Natural killer cell (primary cell): ENCODE results near the gene LMO4. TPM values are rescaled to one million over a fixed set of nuclear protein-coding genes. Genes with fewer than 3 reads are reported as not detected.

ENCODE experiments used
- ATAC-seq, 3 donors: fragments of 150-1000 bp in 2 of 3; fragments of 200-7000 bp in 1 of 3; cut with Tn5 transposase; 1 replicate in 1 of 3; 2 replicates in 2 of 3; pipeline ENCODE4 v1.10.0; 2021; ENCODE audit warnings: mild to moderate bottlenecking in 2 of 3, moderate library complexity in 2 of 3
- DNase-seq, 2 donors: peaks; one replicate each; pipeline versions ENCODE4 v3.0.0 to v3.0.0-alpha.2; 2013 to 2021; ENCODE audit warnings: mixed read lengths in 1 of 2
- H3K27ac ChIP-seq: one replicate; pipeline ENCODE4 v1.5.1; 2013; ENCODE audit warnings: mild to moderate bottlenecking, low read length
- H3K27me3 ChIP-seq: one replicate; pipeline ENCODE4 v1.6.1; 2013; ENCODE audit warnings: low read length; ENCODE audit not compliant: control insufficient read depth, insufficient read depth
- H3K36me3 ChIP-seq: one replicate; pipeline ENCODE4 v1.6.1; 2013; ENCODE audit warnings: low read length; ENCODE audit not compliant: control insufficient read depth, insufficient read depth
- H3K4me1 ChIP-seq: one replicate; pipeline ENCODE4 v1.6.1; 2013; ENCODE audit warnings: low read length; ENCODE audit not compliant: control insufficient read depth, insufficient read depth
- H3K4me3 ChIP-seq: one replicate; pipeline ENCODE4 v1.5.1; 2013; ENCODE audit warnings: low read length
- H3K9me3 ChIP-seq: one replicate; pipeline ENCODE4 v1.6.1; 2013; ENCODE audit warnings: low read length; ENCODE audit not compliant: control insufficient read depth, insufficient read depth
- H3K27ac Mint-ChIP-seq, 2 donors: one replicate each; pipeline ENCODE4 v1.8.0; 2022; ENCODE audit warnings: mild to moderate bottlenecking in 2 of 2, mixed read lengths in 2 of 2, moderate library complexity in 1 of 2
- H3K27me3 Mint-ChIP-seq, 2 donors: one replicate each; pipeline ENCODE4 v1.8.0; 2022; ENCODE audit warnings: low read depth in 2 of 2, mixed read lengths in 2 of 2
- H3K36me3 Mint-ChIP-seq: one replicate; pipeline ENCODE4 v1.8.0; 2022; ENCODE audit warnings: mixed read lengths
- H3K4me1 Mint-ChIP-seq, 2 donors: one replicate each; pipeline ENCODE4 v1.8.0; 2022; ENCODE audit warnings: mixed read lengths in 2 of 2
- H3K4me3 Mint-ChIP-seq: one replicate; pipeline ENCODE4 v1.8.0; 2022; ENCODE audit warnings: mild to moderate bottlenecking, moderate library complexity, mixed read lengths
- H3K9me3 Mint-ChIP-seq, 2 donors: one replicate each; pipeline ENCODE4 v1.8.0; 2022; ENCODE audit warnings: mixed read lengths in 2 of 2
- WGBS: methylation state at CpG from one replicate; pipeline ENCODE4 v1.1.7; 2013; ENCODE audit warnings: missing lambda C conversion rate; ENCODE audit not compliant: insufficient coverage; 5-methylcytosine and 5-hydroxymethylcytosine counted together
- intact Hi-C: fragments of 100-400 bp; cut with micrococcal nuclease; formaldehyde crosslinking; loops from one replicate; pipeline ENCODE4 v1.14.2; 2022
- total RNA-seq, 4 donors: library from RNA; stranded (reverse); fragments of 120-200 nt in 1 of 4; gene quantifications; one replicate each; pipeline versions ENCODE4 v1.2.3 to v1.2.4, GENCODE V29; 2013 to 2022
- TF ChIP-seq, protein P1 (sequence below): fragments of 200-600 bp; IDR thresholded peaks from one replicate; pipeline ENCODE4 v1.8.0; 2022; ENCODE audit warnings: antibody characterized with exemption

Gene LMO4
- total RNA-seq, 3 donors from 2014 or later (not counting 1 experiment from before 2014, with no cell fraction given) = 38.2 to 50.1 (median 50.0) TPM

DNA sequence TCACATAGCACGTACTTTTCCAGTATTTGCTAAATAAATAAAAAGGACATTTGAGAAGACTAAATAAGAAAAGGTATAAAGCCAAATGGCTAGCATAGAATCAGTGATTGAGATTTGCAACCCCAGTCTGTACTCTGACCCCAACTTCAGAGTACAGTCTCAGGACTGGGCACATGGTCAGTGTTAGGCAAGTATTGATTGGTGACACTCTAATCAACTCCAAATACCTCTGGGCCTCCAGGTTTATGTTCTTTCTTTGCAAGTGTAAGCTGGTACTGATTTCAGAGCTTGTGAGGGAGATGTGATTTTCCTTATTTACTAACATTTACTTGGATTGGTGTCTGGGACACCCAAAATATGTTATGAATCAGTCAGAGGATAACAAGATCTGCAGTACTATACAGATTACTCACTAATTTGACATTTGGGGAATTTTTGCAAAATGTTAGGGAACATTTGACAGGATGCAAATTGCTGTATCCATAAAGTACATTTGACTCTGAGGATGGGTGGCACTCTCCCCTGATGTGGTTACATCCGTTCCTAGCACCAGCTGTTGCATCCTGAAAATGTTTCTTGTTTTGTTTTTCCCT is 34.2 kb downstream of the LMO4 start:
- Histone ChIP-seq H3K27ac (no peak overlapping the region), H3K27me3 (no peaks in the 10 kb centered on the region), H3K36me3 (no peaks in the 10 kb centered on the region), H3K4me1 (no peaks in the 10 kb centered on the region), H3K4me3 (no peak overlapping the region), H3K9me3 (no peaks in the 10 kb centered on the region)
- no peak for DNase-seq
- ATAC-seq = no peak
- Mint-ChIP-seq H3K4me1 (peaks cover 10 to 15% of the 10 kb centered on the region in 2 donors), H3K4me3 (no peak overlapping the region), H3K9me3 (no peaks in the 10 kb centered on the region), H3K36me3 (peaks cover 8% of the 10 kb centered on the region), H3K27me3 (no peaks in the 10 kb centered on the region), H3K27ac (no peak overlapping the region)
- TF ChIP-seq, protein P1, sequence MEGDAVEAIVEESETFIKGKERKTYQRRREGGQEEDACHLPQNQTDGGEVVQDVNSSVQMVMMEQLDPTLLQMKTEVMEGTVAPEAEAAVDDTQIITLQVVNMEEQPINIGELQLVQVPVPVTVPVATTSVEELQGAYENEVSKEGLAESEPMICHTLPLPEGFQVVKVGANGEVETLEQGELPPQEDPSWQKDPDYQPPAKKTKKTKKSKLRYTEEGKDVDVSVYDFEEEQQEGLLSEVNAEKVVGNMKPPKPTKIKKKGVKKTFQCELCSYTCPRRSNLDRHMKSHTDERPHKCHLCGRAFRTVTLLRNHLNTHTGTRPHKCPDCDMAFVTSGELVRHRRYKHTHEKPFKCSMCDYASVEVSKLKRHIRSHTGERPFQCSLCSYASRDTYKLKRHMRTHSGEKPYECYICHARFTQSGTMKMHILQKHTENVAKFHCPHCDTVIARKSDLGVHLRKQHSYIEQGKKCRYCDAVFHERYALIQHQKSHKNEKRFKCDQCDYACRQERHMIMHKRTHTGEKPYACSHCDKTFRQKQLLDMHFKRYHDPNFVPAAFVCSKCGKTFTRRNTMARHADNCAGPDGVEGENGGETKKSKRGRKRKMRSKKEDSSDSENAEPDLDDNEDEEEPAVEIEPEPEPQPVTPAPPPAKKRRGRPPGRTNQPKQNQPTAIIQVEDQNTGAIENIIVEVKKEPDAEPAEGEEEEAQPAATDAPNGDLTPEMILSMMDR = no peak
- WGBS = 94% methylated on average over 2 of the region's 2 CpGs
- intact Hi-C loops = no loop called here

DNA sequence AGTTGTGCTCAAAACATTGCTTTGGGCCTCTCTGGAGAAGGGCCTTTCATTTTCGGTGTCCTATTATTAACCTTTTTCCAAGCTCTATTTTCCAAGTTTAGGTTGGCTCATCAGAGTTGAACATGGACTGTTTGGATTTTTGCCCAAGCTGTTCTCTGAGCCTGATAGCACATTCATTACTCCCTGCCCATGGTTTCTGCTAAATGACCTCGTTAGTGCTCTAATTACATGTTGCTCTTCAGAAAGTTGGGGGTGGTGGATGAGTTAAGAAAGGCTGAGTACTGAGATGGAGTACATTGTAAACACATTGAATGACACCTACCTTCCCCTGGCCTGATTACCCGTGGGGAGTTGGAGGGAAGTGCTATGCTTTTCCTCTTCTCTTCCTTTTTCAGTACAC is 38.9 kb downstream of the LMO4 start:
- no peaks in the 10 kb centered on the region for H3K36me3 Mint-ChIP-seq
- H3K4me3 Mint-ChIP-seq = no peak overlapping the region
- Histone ChIP-seq H3K4me3 (no peak overlapping the region), H3K27me3 (no peaks in the 10 kb centered on the region), H3K9me3 (no peaks in the 10 kb centered on the region), H3K4me1 (no peaks in the 10 kb centered on the region), H3K27ac (no peak overlapping the region), H3K36me3 (no peaks in the 10 kb centered on the region)
- DNase-seq (no peak), ATAC-seq (no peak)
- WGBS = 90% methylated on average over 1 of the region's 3 CpGs
- TF ChIP-seq, protein P1 = no peak
- H3K9me3 Mint-ChIP-seq = no peaks in the 10 kb centered on the region
- intact Hi-C loops = no loop called here
- H3K27ac Mint-ChIP-seq = peak overlapping the region; percentile 47 to 67
- no peaks in the 10 kb centered on the region for H3K27me3 Mint-ChIP-seq
- peaks cover 23 to 29% of the 10 kb centered on the region in 2 donors for H3K4me1 Mint-ChIP-seq

DNA sequence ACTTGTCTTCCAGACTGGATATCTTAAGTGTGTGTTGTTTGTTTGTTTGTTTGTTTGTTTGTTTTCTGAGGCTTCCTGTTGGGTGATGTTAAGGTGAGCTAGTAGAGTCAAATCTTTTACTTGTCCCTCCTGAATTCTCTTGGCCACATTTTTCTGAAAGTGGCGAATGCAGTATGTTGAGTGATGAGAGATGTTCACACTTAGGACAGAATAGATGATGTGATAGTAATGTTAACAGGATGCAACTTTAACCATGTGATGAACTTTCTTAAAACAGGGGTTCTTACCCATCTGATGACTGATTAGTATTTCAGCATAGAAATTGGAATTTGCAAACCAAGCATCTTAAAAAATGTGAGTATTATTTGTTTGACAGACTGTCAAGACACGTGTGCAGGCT is 40.2 kb downstream of the LMO4 start:
- H3K4me1 ChIP-seq = no peaks in the 10 kb centered on the region
- no peaks in the 10 kb centered on the region for H3K27me3 ChIP-seq
- H3K9me3 ChIP-seq = no peaks in the 10 kb centered on the region
- Mint-ChIP-seq H3K9me3 (no peaks in the 10 kb centered on the region), H3K4me3 (no peak overlapping the region), H3K27ac (peak overlapping the region; percentile 19 to 64), H3K27me3 (no peaks in the 10 kb centered on the region), H3K36me3 (no peaks in the 10 kb centered on the region), H3K4me1 (peaks cover 23 to 29% of the 10 kb centered on the region in 2 donors)
- DNase-seq (no peak), ATAC-seq (peak in 2 of 3 donors; percentile 57 to 78)
- WGBS = 40% methylated on average over 1 of the region's 2 CpGs
- H3K4me3 ChIP-seq = no peak overlapping the region
- TF ChIP-seq, protein P1 = no peak
- no peaks in the 10 kb centered on the region for H3K36me3 ChIP-seq
- H3K27ac ChIP-seq = no peak overlapping the region
- intact Hi-C loops = no loop called here
